Measurements from ENCODE around the gene ZBTB16. TPM values are rescaled to one million over a fixed set of nuclear protein-coding genes. Genes with fewer than 3 reads are reported as not detected.

ZBTB16 gene
- total and polyA plus RNA-seq, 2 donors (not counting 3 experiments of a cell fraction or from before 2014, with no cell fraction given) = 9.8 to 20.3 TPM

DNA sequence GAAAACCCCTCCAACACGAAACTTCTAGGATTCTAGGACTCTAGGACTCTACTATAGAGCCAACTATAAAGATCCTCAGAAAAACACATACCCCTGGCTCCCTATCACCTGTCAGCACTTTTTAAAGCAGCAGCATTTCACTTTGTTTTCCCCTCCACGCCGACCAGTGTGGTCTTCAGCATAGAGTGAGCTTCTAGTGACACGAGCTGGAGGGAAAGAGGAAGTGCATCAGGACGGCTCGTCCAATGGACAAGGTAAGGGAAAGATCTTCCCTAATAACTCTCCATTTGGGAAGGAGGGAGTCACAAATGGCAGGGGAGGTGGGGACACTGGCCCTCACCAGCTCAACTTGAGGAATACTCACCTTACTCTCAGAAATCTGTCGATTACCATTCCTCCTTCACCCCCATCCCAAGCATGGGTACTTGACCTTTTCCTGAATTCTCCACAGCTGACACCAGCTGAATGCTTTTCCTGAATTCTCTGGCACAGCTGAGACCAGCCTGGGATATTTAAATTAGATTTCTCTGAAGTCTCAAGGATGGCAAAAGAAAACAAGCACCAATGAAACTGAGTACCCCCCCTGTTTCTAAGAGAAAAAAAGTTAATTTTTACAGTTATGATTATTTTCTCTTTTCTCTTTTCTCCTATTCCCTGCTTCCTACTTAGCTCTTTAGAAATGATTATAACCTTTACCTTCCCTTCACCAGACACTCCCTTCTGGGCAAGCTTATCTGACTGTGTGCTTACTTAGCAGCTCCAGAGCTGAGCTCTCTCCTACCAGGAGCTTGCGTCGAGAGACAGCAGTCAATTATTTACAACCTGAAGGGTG, 203.4 kb downstream of the ZBTB16 start:
- Histone ChIP-seq H3K9ac (replicated peaks; ENCODE audit: extremely low read depth, insufficient read depth, low read length) (no peak overlapping the region), H3K27ac (ENCODE audit: insufficient read depth, low read depth, low read length) (no peak overlapping the region), H3K4me2 (ENCODE audit: insufficient read depth, low read length) (no peak overlapping the region), H2AFZ (ENCODE audit: low read depth, low read length) (no peak overlapping the region), H3K36me3 (ENCODE audit: control insufficient read depth in 2 of 2, extremely low read depth in 1 of 2, insufficient read depth in 2 of 2, low read length in 2 of 2) (no peaks in the 10 kb centered on the region), H3K4me3 (replicated peaks in 1 of 3; ENCODE audit: insufficient read depth in 1 of 3, low read depth in 1 of 3, low read length in 3 of 3) (no peak overlapping the region), H3K9me3 (replicated peaks; ENCODE audit: control insufficient read depth, insufficient read depth, low read length) (no peaks in the 10 kb centered on the region), H3K4me1 (ENCODE audit: control insufficient read depth, extremely low read depth, insufficient read depth, low read length) (no peaks in the 10 kb centered on the region), H3K27me3 (ENCODE audit: control insufficient read depth in 2 of 2, insufficient read depth in 2 of 2, low read length in 2 of 2) (peaks cover 9 to 14% of the 10 kb centered on the region in 2 experiments), H3K9me1 (replicated peaks; ENCODE audit: control insufficient read depth, extremely low read depth, insufficient read depth, low read length) (no peaks in the 10 kb centered on the region), H3K79me2 (ENCODE audit: control insufficient read depth, insufficient read depth, low read length) (no peaks in the 10 kb centered on the region), H4K20me1 (replicated peaks; ENCODE audit: control insufficient read depth, extremely low read depth, insufficient read depth, low read length) (no peaks in the 10 kb centered on the region)
- POLR2A ChIA-PET = no interaction called here
- BruUV-seq (replicated peaks) = no TSS peak
- intact Hi-C loops (cut with micrococcal nuclease) (loop anchor here (1.0 kb wide), 2 partner anchors 367 to 457 kb away; no protein-coding TSS in a partner anchor), dilution Hi-C loops (cut with MboI; ENCODE audit: extremely low pct_ligation_motif_present, low sequenced_read_pairs) (loop anchor here (25.0 kb wide), 1 partner anchor 226 kb away; no protein-coding TSS in a partner anchor)
- CTCF ChIA-PET = interaction anchor here (0.6 to 11.9 kb wide), 24 partner anchors 14 to 464 kb away, joined by 3 to 539 read pairs (median 18); partner anchors contain the start of genes HTR3B and ZBTB16
- no peak for TF ChIP-seq POLR2AphosphoS5 (IDR thresholded peaks at IDR 0.05; ENCODE audit: insufficient read depth, low read depth, low read length)
- TF ChIP-seq, protein P1, sequence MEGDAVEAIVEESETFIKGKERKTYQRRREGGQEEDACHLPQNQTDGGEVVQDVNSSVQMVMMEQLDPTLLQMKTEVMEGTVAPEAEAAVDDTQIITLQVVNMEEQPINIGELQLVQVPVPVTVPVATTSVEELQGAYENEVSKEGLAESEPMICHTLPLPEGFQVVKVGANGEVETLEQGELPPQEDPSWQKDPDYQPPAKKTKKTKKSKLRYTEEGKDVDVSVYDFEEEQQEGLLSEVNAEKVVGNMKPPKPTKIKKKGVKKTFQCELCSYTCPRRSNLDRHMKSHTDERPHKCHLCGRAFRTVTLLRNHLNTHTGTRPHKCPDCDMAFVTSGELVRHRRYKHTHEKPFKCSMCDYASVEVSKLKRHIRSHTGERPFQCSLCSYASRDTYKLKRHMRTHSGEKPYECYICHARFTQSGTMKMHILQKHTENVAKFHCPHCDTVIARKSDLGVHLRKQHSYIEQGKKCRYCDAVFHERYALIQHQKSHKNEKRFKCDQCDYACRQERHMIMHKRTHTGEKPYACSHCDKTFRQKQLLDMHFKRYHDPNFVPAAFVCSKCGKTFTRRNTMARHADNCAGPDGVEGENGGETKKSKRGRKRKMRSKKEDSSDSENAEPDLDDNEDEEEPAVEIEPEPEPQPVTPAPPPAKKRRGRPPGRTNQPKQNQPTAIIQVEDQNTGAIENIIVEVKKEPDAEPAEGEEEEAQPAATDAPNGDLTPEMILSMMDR (IDR thresholded peaks at IDR 0.05; ENCODE audit: extremely low read depth in 1 of 2, insufficient read depth in 1 of 2, low read depth in 1 of 2, low read length in 2 of 2) = peak; percentile 72 to 73
- TF ChIP-seq EZH2 (IDR thresholded peaks at IDR 0.05; ENCODE audit: borderline replicate concordance, low read depth, low read length, severe bottlenecking) = no peak
- DNase-seq (ENCODE audit: low read depth, low spot score) = peak; percentile 55
- peak; percentile 78 for FAIRE-seq

Data from endothelial cell of umbilical vein (primary cell).